Cortex of kidney (tissue), 1 donor: Measurements from ENCODE around the gene BRK1.
"Not testable (repeated sequence)": the region's sequence is repeated elsewhere in the genome, so short reads cannot be mapped to it uniquely, and the experiment has no call there.

Source experiments
- DNase-seq: peaks from one replicate; lab custom pipeline; 2025; lab: John Stamatoyannopoulos, UW

The BRK1 gene

GRCh38 chr3:10115326-10116137 is at the start of gene BRK1:
Gene BRK1 (plus strand): TSS chr3:10115675. CDS start chr3:10115702, 27 bp downstream.
- no peak for DNase-seq

- not testable (repeated sequence) for DNase-seq
Observed at GRCh38 chr3:10070077-10070476, 45.4 kb upstream of the BRK1 start.

- no peak for DNase-seq
Observed at GRCh38 chr3:10074666-10075065, 40.8 kb upstream of the BRK1 start.

GRCh38 chr3:10081871-10082270 is 33.6 kb upstream of the BRK1 start:
- no peak for DNase-seq

GRCh38 chr3:10085738-10086137 is 29.7 kb upstream of the BRK1 start:
- no peak for DNase-seq

GRCh38 chr3:10088256-10088655 is 27.2 kb upstream of the BRK1 start:
- DNase-seq, result no peak

GRCh38 chr3:10090179-10090578 is 25.3 kb upstream of the BRK1 start:
- DNase-seq, result no peak

GRCh38 chr3:10090774-10091173 is 24.7 kb upstream of the BRK1 start:
- not testable (repeated sequence) for DNase-seq

- DNase-seq, result not testable (repeated sequence)
Observed at GRCh38 chr3:10091387-10091786, 24.1 kb upstream of the BRK1 start.

GRCh38 chr3:10093678-10094077 is 21.8 kb upstream of the BRK1 start:
- DNase-seq, result no peak

- no peak for DNase-seq
Observed at GRCh38 chr3:10099041-10099440, 16.4 kb upstream of the BRK1 start.

GRCh38 chr3:10106919-10107318 is 8.6 kb upstream of the BRK1 start:
- no peak for DNase-seq

GRCh38 chr3:10108091-10108490 is 7.4 kb upstream of the BRK1 start, which contains the start of gene FANCD2OS:
Gene FANCD2OS (minus strand): TSS chr3:10108255. CDS start chr3:10104774, 3,481 bp downstream.
- DNase-seq, result no peak

- DNase-seq, result no peak
Observed at GRCh38 chr3:10116138-10116460, 624 bp downstream of the BRK1 start.

- no peak for DNase-seq
Observed at GRCh38 chr3:10116928-10117327, 1.5 kb downstream of the BRK1 start.

GRCh38 chr3:10119376-10119775 is 3.9 kb downstream of the BRK1 start:
- DNase-seq, result no peak

GRCh38 chr3:10121064-10121463 is 5.6 kb downstream of the BRK1 start:
- DNase-seq, result no peak

- no peak for DNase-seq
Observed at GRCh38 chr3:10122724-10123123, 7.2 kb downstream of the BRK1 start.

- not testable (repeated sequence) for DNase-seq
Observed at GRCh38 chr3:10135872-10136271, 20.4 kb downstream of the BRK1 start.

- DNase-seq, result no peak
Observed at GRCh38 chr3:10136426-10137005, 21.0 kb downstream of the BRK1 start.

GRCh38 chr3:10137178-10137577 is 21.7 kb downstream of the BRK1 start:
- no peak for DNase-seq

GRCh38 chr3:10140996-10141546 is 25.6 kb downstream of the BRK1 start:
- DNase-seq, result no peak
